ENCODE data around the gene ENO4.

ENO4 gene

DNA sequence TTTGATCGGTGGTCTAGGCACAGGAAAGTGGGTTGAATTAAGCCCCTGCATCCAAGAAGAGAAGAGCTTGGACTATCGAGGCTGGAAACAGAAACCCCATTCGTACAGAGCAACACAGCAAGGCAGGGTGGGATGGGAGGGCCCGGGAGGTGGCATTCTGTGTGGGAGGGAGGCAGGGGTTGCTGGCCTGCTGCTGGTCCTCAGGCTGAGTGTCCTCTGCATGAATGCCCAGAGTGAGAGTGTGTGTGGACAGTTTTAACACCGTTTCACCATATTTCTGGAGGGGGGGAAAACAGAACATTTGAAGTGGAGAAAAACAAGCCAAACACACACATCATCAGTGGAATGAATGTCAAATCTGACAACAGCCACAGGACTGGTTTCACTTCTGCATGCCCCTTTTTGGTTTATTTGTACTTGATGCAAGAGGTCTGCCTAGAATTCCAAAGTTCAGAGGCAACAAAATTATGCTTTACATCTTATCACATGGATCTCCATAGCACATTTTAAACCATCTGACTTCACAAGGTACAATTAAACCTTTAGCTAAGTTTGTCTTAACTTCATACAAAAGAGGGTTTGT is 11.1 kb upstream of the ENO4 start:
- Histone ChIP-seq H3K56ac (ENCODE audit: low read length) (no peak overlapping the region), H3K4me1 (ENCODE audit: control insufficient read depth, low read depth, low read length) (peaks cover 6% of the 10 kb centered on the region)
- WGBS (ENCODE audit: extremely low coverage, insufficient coverage, low lambda C conversion rate): no CpG with 5 or more reads among the region's 5 CpGs

GRCh38 chr10:116840389-116841075 is 8.8 kb upstream of the ENO4 start:
- Histone ChIP-seq H3K4me2 (ENCODE audit: low read length) (no peak overlapping the region), H3K79me2 (ENCODE audit: control insufficient read depth, insufficient read depth, low read length) (no peaks in the 10 kb centered on the region), H2AK5ac (ENCODE audit: low read length) (no peak overlapping the region), H3K56ac (ENCODE audit: low read length) (no peak overlapping the region), H3K9ac (ENCODE audit: low read length) (no peak overlapping the region), H3K18ac (ENCODE audit: low read length) (no peak overlapping the region), H3K79me1 (ENCODE audit: low read length) (no peaks in the 10 kb centered on the region), H3K27ac (ENCODE audit: low read depth, low read length) (no peak overlapping the region), H3K36me3 (ENCODE audit: control insufficient read depth, insufficient read depth, low read length) (no peaks in the 10 kb centered on the region), H3K23ac (ENCODE audit: low read length) (no peak overlapping the region), H2BK120ac (ENCODE audit: low read depth, low read length) (no peak overlapping the region), H3K4ac (ENCODE audit: low read depth, low read length) (no peak overlapping the region), H3K4me1 (ENCODE audit: control insufficient read depth, low read depth, low read length) (peaks cover 2% of the 10 kb centered on the region), H2BK15ac (replicated peaks; ENCODE audit: low read depth) (no peak overlapping the region), H4K5ac (ENCODE audit: low read length) (no peak overlapping the region), H2BK5ac (ENCODE audit: low read length) (no peak overlapping the region), H3K27me3 (ENCODE audit: insufficient read depth, low read length, poor library complexity) (no peaks in the 10 kb centered on the region), H4K8ac (ENCODE audit: low read depth, low read length) (no peak overlapping the region), H3K4me3 (ENCODE audit: low read length) (no peak overlapping the region)
- DNase-seq: no peak
- WGBS (ENCODE audit: extremely low coverage, insufficient coverage, low lambda C conversion rate): no CpG with 5 or more reads among the region's 6 CpGs

More for the DNA sequence above, 11.1 kb upstream of the ENO4 start:
- H3K27me3 ChIP-seq (ENCODE audit: insufficient read depth, low read length, poor library complexity): no peaks in the 10 kb centered on the region
- no peak overlapping the region for H3K4me3 ChIP-seq (ENCODE audit: low read length)
- no peaks in the 10 kb centered on the region for H3K79me2 ChIP-seq (ENCODE audit: control insufficient read depth, insufficient read depth, low read length)
- no peak overlapping the region for H2BK15ac ChIP-seq (replicated peaks; ENCODE audit: low read depth)
- no peaks in the 10 kb centered on the region for H3K36me3 ChIP-seq (ENCODE audit: control insufficient read depth, insufficient read depth, low read length)
- no peak overlapping the region for H3K27ac ChIP-seq (ENCODE audit: low read depth, low read length)
- no peak overlapping the region for H4K8ac ChIP-seq (ENCODE audit: low read depth, low read length)
- H3K4ac ChIP-seq (ENCODE audit: low read depth, low read length): no peak overlapping the region
- H2BK120ac ChIP-seq (ENCODE audit: low read depth, low read length): no peak overlapping the region
- H3K18ac ChIP-seq (ENCODE audit: low read length): no peak overlapping the region
- no peaks in the 10 kb centered on the region for H3K79me1 ChIP-seq (ENCODE audit: low read length)
- no peak overlapping the region for H2BK5ac ChIP-seq (ENCODE audit: low read length)
- no peak overlapping the region for H4K5ac ChIP-seq (ENCODE audit: low read length)
- no peak overlapping the region for H3K9ac ChIP-seq (ENCODE audit: low read length)
- H3K4me2 ChIP-seq (ENCODE audit: low read length): no peak overlapping the region
- H2AK5ac ChIP-seq (ENCODE audit: low read length): no peak overlapping the region
- H3K23ac ChIP-seq (ENCODE audit: low read length): no peak overlapping the region
- no peak for DNase-seq

DNA sequence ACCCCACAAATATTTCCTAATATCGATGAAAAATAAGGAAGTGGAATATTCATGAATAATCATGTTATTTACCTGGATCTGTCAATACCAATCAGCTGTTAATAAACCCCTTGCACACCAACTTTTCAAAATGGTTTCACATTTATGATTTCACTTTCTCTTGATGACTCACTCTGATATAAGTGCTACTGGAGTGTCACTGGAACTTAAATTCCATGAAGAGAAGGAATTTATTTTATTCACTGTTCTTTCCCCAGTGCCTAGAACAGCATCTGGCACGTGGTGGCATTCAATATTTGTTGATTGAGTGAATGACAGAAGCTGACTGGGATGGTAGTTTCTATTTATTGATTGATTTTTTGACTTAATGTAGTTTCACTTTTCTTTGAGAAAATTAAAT is 3.5 kb upstream of the ENO4 start:
- H3K56ac ChIP-seq (ENCODE audit: low read length): no peak overlapping the region
- no peak overlapping the region for H3K18ac ChIP-seq (ENCODE audit: low read length)
- no peak overlapping the region for H4K8ac ChIP-seq (ENCODE audit: low read depth, low read length)
- H2AK5ac ChIP-seq (ENCODE audit: low read length): no peak overlapping the region
- no peak overlapping the region for H4K5ac ChIP-seq (ENCODE audit: low read length)
- H3K23ac ChIP-seq (ENCODE audit: low read length): no peak overlapping the region
- H2BK120ac ChIP-seq (ENCODE audit: low read depth, low read length): no peak overlapping the region
- no peak overlapping the region for H2BK15ac ChIP-seq (replicated peaks; ENCODE audit: low read depth)
- no peaks in the 10 kb centered on the region for H3K36me3 ChIP-seq (ENCODE audit: control insufficient read depth, insufficient read depth, low read length)
- no peaks in the 10 kb centered on the region for H3K79me2 ChIP-seq (ENCODE audit: control insufficient read depth, insufficient read depth, low read length)
- DNase-seq: no peak
- no peak overlapping the region for H3K27ac ChIP-seq (ENCODE audit: low read depth, low read length)
- no peak overlapping the region for H3K4me3 ChIP-seq (ENCODE audit: low read length)
- no peak overlapping the region for H2BK5ac ChIP-seq (ENCODE audit: low read length)
- H3K27me3 ChIP-seq (ENCODE audit: insufficient read depth, low read length, poor library complexity): no peaks in the 10 kb centered on the region
- H3K79me1 ChIP-seq (ENCODE audit: low read length): no peaks in the 10 kb centered on the region
- peaks cover 9% of the 10 kb centered on the region for H3K4me1 ChIP-seq (ENCODE audit: control insufficient read depth, low read depth, low read length)
- H3K4ac ChIP-seq (ENCODE audit: low read depth, low read length): no peak overlapping the region
- H3K9ac ChIP-seq (ENCODE audit: low read length): no peak overlapping the region
- WGBS (ENCODE audit: extremely low coverage, insufficient coverage, low lambda C conversion rate): no CpG with 5 or more reads among the region's 2 CpGs
- H3K4me2 ChIP-seq (ENCODE audit: low read length): no peak overlapping the region

DNA sequence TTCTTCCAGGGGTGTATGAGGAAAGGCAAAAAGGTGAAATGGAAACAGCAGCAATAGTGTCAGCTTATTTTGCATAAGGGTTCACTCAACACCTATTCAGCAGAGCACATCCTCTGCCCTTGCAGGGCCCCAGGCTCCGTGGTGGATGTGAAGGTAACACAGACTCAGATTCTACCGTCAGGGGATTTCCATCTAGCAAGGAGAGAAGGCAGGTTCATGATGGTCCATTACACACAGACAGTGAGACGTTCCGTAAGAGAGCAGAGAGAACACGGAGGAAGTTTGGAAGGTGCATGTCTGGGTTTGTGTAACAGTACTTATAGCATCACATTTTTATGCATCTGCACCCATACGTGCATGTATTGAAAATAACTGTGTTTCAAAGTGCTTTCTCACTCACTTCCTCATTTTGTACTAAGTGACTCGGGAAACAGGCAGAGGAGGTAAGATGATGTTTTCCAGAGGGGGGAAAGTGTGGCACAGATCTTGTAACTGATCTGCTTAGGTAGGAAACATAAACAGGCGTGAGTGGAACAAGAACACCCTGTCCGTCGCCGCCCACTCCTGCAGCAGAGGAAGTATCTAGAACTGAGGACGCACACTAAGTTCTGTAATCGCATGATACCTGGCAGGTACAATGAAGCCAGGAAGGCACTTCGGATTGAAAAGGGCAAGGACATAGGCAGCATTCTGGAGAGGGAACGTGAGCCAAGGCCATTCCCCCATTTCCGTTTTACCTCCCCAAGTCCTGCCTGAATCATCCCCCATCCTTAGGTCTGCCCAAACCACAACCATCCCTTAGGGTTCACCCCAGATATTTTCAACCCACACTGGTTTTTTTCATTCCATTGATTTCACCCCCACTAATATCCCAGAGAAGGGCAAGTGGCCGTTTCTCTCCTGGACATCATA is 1.0 kb upstream of the ENO4 start:
- Histone ChIP-seq H4K8ac (ENCODE audit: low read depth, low read length) (no peak overlapping the region), H3K27me3 (ENCODE audit: insufficient read depth, low read length, poor library complexity) (no peaks in the 10 kb centered on the region), H3K79me1 (ENCODE audit: low read length) (no peaks in the 10 kb centered on the region), H3K56ac (ENCODE audit: low read length) (peak overlapping the region; percentile 92), H3K4me3 (ENCODE audit: low read length) (peak overlapping the region; percentile 80), H3K23ac (ENCODE audit: low read length) (no peak overlapping the region), H3K27ac (ENCODE audit: low read depth, low read length) (no peak overlapping the region), H3K4ac (ENCODE audit: low read depth, low read length) (no peak overlapping the region), H4K5ac (ENCODE audit: low read length) (no peak overlapping the region), H3K18ac (ENCODE audit: low read length) (peak overlapping the region; percentile 64), H3K9ac (ENCODE audit: low read length) (peak overlapping the region; percentile 87), H3K4me1 (ENCODE audit: control insufficient read depth, low read depth, low read length) (peaks cover 13% of the 10 kb centered on the region), H2BK15ac (replicated peaks; ENCODE audit: low read depth) (no peak overlapping the region), H3K79me2 (ENCODE audit: control insufficient read depth, insufficient read depth, low read length) (no peaks in the 10 kb centered on the region), H2AK5ac (ENCODE audit: low read length) (no peak overlapping the region), H3K36me3 (ENCODE audit: control insufficient read depth, insufficient read depth, low read length) (no peaks in the 10 kb centered on the region), H2BK5ac (ENCODE audit: low read length) (no peak overlapping the region), H2BK120ac (ENCODE audit: low read depth, low read length) (no peak overlapping the region), H3K4me2 (ENCODE audit: low read length) (peak overlapping the region; percentile 93)
- WGBS (ENCODE audit: extremely low coverage, insufficient coverage, low lambda C conversion rate): no CpG with 5 or more reads among the region's 17 CpGs
- DNase-seq: no peak

- Histone ChIP-seq H3K9ac (ENCODE audit: low read length) (peak overlapping the region; percentile 87), H3K18ac (ENCODE audit: low read length) (peak overlapping the region; percentile 64), H3K36me3 (ENCODE audit: control insufficient read depth, insufficient read depth, low read length) (no peaks in the 10 kb centered on the region), H3K4me3 (ENCODE audit: low read length) (peak overlapping the region; percentile 80), H3K23ac (ENCODE audit: low read length) (no peak overlapping the region), H3K79me2 (ENCODE audit: control insufficient read depth, insufficient read depth, low read length) (no peaks in the 10 kb centered on the region), H3K27ac (ENCODE audit: low read depth, low read length) (peak overlapping the region; percentile 63), H4K8ac (ENCODE audit: low read depth, low read length) (no peak overlapping the region), H3K79me1 (ENCODE audit: low read length) (no peaks in the 10 kb centered on the region), H4K5ac (ENCODE audit: low read length) (peak overlapping the region; percentile 24), H3K56ac (ENCODE audit: low read length) (peak overlapping the region; percentile 92), H2AK5ac (ENCODE audit: low read length) (no peak overlapping the region), H3K4ac (ENCODE audit: low read depth, low read length) (peak overlapping the region; percentile 21), H2BK120ac (ENCODE audit: low read depth, low read length) (no peak overlapping the region), H3K4me2 (ENCODE audit: low read length) (peak overlapping the region; percentile 93), H3K27me3 (ENCODE audit: insufficient read depth, low read length, poor library complexity) (no peaks in the 10 kb centered on the region), H2BK15ac (replicated peaks; ENCODE audit: low read depth) (no peak overlapping the region), H3K4me1 (ENCODE audit: control insufficient read depth, low read depth, low read length) (peaks cover 13% of the 10 kb centered on the region), H2BK5ac (ENCODE audit: low read length) (no peak overlapping the region)
- no CpG with 5 or more reads among the region's 23 CpGs for WGBS (ENCODE audit: extremely low coverage, insufficient coverage, low lambda C conversion rate)
- DNase-seq: no peak
Measured at GRCh38 chr10:116848944-116849247, 403 bp upstream of the ENO4 start.
